Activated naive CD8-positive, alpha-beta T cell (primary cell): Measurements from ENCODE around the gene DALRD3.

Source experiments
- H3K27ac Mint-ChIP-seq: one replicate; pipeline ENCODE4 v1.8.0; 2021; ENCODE audit warnings: mixed read lengths
- H3K27me3 Mint-ChIP-seq: one replicate; pipeline ENCODE4 v1.8.0; 2021; ENCODE audit warnings: mixed read lengths
- H3K36me3 Mint-ChIP-seq: one replicate; pipeline ENCODE4 v1.8.0; 2021; ENCODE audit warnings: mixed read lengths
- H3K4me1 Mint-ChIP-seq: one replicate; pipeline ENCODE4 v1.8.0; 2021; ENCODE audit warnings: low read depth, mixed read lengths
- H3K4me3 Mint-ChIP-seq: one replicate; pipeline ENCODE4 v1.8.0; 2021; ENCODE audit warnings: mild to moderate bottlenecking, mixed read lengths
- H3K9me3 Mint-ChIP-seq: one replicate; pipeline ENCODE4 v1.8.0; 2021; ENCODE audit warnings: low read depth, mixed read lengths

The DALRD3 gene, protein sequence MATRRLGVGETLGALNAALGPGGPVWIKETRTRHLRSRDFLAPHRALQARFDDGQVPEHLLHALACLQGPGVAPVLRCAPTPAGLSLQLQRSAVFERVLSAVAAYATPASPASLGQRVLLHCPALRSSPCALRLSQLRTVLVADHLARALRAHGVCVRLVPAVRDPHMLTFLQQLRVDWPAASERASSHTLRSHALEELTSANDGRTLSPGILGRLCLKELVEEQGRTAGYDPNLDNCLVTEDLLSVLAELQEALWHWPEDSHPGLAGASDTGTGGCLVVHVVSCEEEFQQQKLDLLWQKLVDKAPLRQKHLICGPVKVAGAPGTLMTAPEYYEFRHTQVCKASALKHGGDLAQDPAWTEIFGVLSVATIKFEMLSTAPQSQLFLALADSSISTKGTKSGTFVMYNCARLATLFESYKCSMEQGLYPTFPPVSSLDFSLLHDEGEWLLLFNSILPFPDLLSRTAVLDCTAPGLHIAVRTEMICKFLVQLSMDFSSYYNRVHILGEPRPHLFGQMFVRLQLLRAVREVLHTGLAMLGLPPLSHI

DNA sequence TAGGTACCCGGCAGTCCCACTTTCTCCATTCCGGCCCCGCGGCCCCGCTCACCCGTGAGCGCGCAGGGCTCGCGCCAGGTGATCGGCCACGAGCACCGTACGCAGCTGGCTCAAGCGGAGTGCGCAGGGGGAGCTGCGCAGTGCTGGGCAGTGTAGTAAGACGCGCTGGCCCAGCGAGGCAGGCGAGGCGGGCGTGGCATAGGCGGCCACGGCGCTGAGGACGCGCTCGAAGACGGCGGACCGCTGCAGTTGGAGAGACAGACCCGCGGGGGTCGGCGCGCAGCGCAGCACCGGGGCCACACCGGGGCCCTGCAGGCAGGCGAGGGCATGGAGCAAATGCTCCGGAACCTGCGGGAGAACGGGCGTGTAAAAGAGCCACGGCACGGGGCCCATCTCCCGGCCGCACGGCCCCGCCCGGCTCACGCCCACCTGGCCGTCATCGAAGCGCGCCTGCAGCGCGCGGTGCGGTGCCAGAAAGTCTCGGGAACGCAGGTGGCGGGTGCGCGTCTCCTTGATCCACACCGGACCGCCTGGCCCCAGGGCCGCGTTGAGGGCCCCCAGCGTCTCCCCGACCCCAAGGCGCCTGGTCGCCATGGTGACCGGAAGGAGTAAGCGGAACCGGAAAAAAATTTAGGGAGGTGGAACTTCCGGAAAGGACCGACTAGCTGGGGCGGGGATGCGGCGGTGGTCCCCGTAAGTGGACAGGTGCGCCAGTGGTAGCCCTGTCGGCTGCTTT is at the start of gene DALRD3:
TSS of gene DALRD3 (minus strand) at position 610 of the 736 bp plus-strand sequence. CDS start at position 594, 16 bp downstream.
- H3K27me3 Mint-ChIP-seq, result no peaks in the 10 kb centered on the region
- peak within 1 kb of the TSS; percentile 85 for H3K27ac Mint-ChIP-seq
- peaks cover 2% of the 10 kb centered on the region for H3K36me3 Mint-ChIP-seq
- H3K9me3 Mint-ChIP-seq, result no peaks in the 10 kb centered on the region
- H3K4me3 Mint-ChIP-seq, result peak within 1 kb of the TSS; percentile 98
- peaks cover 23% of the 10 kb centered on the region for H3K4me1 Mint-ChIP-seq

DNA sequence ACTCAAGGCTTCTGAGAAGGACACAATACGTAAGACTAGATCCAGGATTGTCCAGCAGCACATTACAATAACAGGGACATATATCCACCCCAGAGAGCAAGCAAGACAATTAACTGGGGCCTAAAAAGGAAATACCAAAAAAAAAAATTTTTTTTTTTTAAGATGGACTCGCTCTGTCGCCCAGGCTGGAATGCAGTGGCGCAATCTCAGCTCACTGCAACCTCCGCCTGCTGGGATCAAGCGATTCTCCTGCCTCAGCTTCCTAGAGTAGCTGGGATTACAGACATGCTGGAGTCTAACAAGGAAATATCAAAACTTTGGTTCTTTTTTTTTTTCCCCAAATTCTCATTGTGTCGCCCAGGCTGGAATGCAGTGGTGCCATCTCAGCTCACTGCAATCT is 39.6 kb upstream of the DALRD3 start:
- no peak overlapping the region for H3K4me3 Mint-ChIP-seq
- H3K27ac Mint-ChIP-seq, result no peak overlapping the region
- H3K36me3 Mint-ChIP-seq, result peaks cover 4% of the 10 kb centered on the region
- peaks cover 6% of the 10 kb centered on the region for H3K4me1 Mint-ChIP-seq
- no peaks in the 10 kb centered on the region for H3K9me3 Mint-ChIP-seq
- H3K27me3 Mint-ChIP-seq, result no peaks in the 10 kb centered on the region

DNA sequence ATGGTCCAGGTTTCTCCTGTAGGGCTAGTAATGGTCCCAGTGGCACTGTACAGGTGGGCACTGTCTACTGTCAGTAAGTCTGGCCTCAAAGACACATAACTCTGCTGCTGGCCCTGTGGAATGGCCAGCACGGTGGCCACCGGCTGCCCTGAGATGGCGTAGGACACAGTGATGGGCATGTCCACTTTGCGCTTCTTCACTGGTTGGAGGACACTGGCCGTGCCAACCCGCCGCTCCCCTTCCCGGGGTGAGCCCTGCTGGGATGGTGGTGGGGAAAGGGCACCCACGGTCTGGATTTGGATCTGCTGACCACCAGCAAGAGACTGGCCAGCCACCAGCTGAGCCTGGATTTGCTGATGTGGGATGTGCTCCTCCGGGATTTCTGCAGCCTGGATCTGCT is 38.9 kb upstream of the DALRD3 start:
- H3K27me3 Mint-ChIP-seq, result no peaks in the 10 kb centered on the region

DNA sequence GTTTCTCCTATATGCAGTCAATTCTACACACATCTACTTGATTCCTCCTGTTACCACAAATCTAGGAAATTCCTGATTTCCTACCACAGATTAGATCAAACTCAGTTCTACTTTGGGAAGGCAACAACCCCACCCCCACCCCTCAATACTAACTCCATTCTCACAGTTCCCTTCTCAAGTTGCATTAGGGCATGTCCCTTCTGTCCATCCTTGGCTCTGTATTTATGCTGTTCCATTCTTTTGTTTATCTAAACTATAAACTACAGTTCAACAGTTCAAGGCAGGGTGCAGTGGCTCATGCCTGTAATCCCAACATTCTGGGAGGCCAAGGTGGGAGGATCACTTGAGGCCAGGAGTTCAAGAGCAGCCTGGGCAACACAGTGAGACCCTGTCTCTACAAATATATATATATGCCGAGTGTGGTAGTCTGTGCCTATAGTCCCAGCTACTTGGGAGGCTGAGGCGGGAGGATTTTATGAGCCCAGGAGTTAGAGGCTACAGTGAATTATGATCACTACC is 36.0 kb upstream of the DALRD3 start:
- H3K27me3 Mint-ChIP-seq, result no peaks in the 10 kb centered on the region
- peaks cover 12% of the 10 kb centered on the region for H3K36me3 Mint-ChIP-seq
- H3K27ac Mint-ChIP-seq, result peak overlapping the region; percentile 41
- H3K4me1 Mint-ChIP-seq, result peaks cover 18% of the 10 kb centered on the region
- no peak overlapping the region for H3K4me3 Mint-ChIP-seq
- no peaks in the 10 kb centered on the region for H3K9me3 Mint-ChIP-seq

More for the DNA sequence above, 38.9 kb upstream of the DALRD3 start:
- Mint-ChIP-seq H3K27ac (no peak overlapping the region), H3K4me1 (peaks cover 9% of the 10 kb centered on the region), H3K4me3 (no peak overlapping the region), H3K36me3 (peaks cover 7% of the 10 kb centered on the region), H3K9me3 (no peaks in the 10 kb centered on the region)

DNA sequence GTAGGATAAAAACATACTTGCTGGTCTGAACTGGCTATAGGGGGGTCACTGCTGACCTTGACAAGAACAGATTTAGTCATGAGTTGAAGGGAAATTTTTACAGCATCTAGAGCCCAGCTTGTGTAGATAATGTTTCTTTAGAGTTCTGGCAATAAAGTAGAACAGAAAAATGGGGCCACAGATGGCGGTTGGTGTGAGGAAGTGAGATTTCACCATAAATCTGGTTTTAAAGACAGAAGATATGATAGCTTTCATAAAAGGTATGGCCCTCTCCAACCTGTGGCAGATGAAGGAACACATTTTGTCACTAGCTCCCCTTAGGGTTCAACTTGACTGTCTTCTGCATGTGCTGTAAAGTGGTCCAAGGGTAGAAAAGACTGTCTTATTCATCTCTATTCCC is 35.2 kb upstream of the DALRD3 start:
- H3K9me3 Mint-ChIP-seq, result no peaks in the 10 kb centered on the region
- H3K4me3 Mint-ChIP-seq, result no peak overlapping the region
- H3K27ac Mint-ChIP-seq, result no peak overlapping the region
- H3K27me3 Mint-ChIP-seq, result no peaks in the 10 kb centered on the region
- H3K36me3 Mint-ChIP-seq, result peaks cover 12% of the 10 kb centered on the region
- H3K4me1 Mint-ChIP-seq, result peaks cover 18% of the 10 kb centered on the region

DNA sequence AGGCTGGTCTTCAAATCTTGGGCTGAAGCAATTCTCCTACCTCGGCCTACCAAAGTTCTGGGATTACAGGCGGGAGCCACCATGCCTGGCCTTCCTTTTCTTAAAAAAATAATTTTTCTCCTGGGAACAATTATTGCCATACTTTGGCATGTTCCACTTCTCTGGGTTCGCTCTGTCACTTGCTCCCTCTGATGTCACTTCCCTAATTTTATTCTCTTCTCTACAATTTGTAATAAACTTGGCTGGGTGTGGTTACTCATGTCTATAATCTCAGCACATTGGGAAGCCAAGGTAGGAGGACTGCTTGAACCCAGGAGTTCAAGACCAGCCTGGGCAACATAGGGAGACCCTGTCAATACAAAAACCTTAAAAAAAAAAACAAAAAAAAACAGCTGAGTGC is 16.9 kb upstream of the DALRD3 start:
- peaks cover 9% of the 10 kb centered on the region for H3K36me3 Mint-ChIP-seq

DNA sequence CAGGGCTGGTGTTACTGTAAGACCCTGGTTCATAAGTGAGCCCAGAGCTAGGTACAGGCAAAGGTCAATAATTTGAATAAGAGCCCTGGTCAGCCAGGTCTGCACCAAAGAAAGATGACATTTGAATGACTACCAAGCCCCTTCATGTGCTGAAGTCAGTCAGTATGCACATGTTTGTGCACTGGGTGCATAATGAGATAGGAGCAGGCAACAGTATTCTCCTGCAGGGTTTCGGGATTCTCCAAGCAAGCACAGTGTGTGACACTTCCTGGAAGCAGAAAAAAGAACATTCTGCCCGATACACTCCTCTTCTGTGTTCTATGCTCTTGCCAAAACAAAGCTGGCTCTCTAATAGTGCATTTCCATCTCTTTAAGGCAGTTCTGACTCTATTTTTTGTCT is 16.3 kb upstream of the DALRD3 start:
- no peaks in the 10 kb centered on the region for H3K27me3 Mint-ChIP-seq
- H3K4me1 Mint-ChIP-seq, result peaks cover 6% of the 10 kb centered on the region
- peaks cover 9% of the 10 kb centered on the region for H3K36me3 Mint-ChIP-seq
- H3K4me3 Mint-ChIP-seq, result no peak overlapping the region
- no peaks in the 10 kb centered on the region for H3K9me3 Mint-ChIP-seq
- no peak overlapping the region for H3K27ac Mint-ChIP-seq

More for the DNA sequence above, 16.9 kb upstream of the DALRD3 start:
- Mint-ChIP-seq H3K4me3 (no peak overlapping the region), H3K27ac (no peak overlapping the region), H3K27me3 (no peaks in the 10 kb centered on the region), H3K4me1 (peaks cover 1% of the 10 kb centered on the region), H3K9me3 (no peaks in the 10 kb centered on the region)

DNA sequence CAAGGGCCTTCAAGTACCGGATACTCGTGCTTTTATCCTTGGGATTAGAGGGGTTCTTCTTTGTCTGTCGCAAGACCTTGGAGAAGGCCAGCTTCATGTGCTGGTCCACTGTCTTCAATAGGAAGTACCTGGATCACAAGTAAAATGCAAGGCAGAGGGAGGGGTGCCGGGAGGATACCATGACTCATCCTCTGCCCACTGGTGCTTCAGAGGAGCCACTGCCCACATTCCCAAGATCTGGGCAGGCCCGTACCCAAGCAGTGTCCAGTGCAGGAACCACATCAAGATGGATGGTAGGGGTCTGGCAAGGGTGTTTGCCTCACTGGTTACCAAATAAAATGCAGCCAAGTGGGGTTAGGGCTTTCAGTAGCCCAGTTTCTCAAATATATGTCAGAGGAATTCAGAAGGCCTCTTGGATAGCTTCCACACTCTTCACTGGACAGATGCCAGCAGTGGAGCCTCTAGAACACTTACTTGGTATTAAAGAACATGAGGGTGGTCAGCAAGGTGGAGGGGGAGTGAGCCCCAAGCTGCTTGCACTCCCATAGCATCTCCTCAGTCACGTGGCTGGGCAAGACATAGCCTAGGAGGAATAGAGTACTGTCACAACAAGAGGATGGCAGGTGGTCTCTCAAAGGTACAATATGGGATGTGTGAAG is 14.4 kb upstream of the DALRD3 start:
- H3K27ac Mint-ChIP-seq, result peak overlapping the region; percentile 64
- H3K4me1 Mint-ChIP-seq, result peaks cover 20% of the 10 kb centered on the region
- no peaks in the 10 kb centered on the region for H3K9me3 Mint-ChIP-seq
- H3K27me3 Mint-ChIP-seq, result no peaks in the 10 kb centered on the region
- no peak overlapping the region for H3K4me3 Mint-ChIP-seq
- peaks cover 15% of the 10 kb centered on the region for H3K36me3 Mint-ChIP-seq

DNA sequence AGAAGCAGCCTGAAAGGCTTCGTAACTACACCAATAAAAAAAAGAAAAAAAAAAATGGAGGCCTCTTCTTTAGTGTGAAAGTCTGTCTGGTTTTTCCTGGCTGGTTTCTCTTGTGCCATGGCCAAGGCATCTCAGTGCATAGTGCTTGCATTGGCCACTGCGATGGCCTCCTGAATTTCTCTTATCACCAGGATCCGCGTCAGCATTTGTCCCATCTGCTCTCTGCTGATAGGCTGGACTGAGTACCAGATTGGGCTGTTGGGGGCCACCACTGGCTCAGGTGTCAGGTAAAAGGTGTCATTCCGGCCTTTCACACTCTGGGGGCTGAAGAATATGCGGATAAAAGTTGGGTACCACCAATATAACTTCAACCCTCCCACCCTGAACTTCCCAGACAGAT is 11.9 kb upstream of the DALRD3 start:
- Mint-ChIP-seq H3K27me3 (no peaks in the 10 kb centered on the region), H3K27ac (no peak overlapping the region), H3K4me1 (peaks cover 38% of the 10 kb centered on the region), H3K36me3 (peaks cover 22% of the 10 kb centered on the region), H3K4me3 (no peak overlapping the region), H3K9me3 (no peaks in the 10 kb centered on the region)

DNA sequence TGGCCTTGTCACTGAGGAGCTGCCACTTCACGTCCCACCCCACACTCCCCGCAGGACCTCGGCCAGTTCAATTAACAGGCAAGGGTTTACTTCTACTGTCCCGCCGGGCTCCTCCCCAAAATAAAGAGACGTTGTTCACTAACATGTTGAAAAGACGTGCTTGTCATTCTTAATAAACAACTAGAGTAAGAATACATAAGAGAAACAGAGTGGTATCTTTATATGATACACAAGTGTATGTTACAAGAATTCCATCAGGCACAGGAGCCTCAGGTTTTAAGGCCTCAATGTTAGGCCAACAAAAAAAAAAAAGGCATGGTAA is 11.1 kb upstream of the DALRD3 start:
- Mint-ChIP-seq H3K36me3 (peaks cover 20% of the 10 kb centered on the region), H3K27me3 (no peaks in the 10 kb centered on the region), H3K4me3 (peak overlapping the region; percentile 98), H3K27ac (peak overlapping the region; percentile 99), H3K9me3 (no peaks in the 10 kb centered on the region), H3K4me1 (peaks cover 38% of the 10 kb centered on the region)

DNA sequence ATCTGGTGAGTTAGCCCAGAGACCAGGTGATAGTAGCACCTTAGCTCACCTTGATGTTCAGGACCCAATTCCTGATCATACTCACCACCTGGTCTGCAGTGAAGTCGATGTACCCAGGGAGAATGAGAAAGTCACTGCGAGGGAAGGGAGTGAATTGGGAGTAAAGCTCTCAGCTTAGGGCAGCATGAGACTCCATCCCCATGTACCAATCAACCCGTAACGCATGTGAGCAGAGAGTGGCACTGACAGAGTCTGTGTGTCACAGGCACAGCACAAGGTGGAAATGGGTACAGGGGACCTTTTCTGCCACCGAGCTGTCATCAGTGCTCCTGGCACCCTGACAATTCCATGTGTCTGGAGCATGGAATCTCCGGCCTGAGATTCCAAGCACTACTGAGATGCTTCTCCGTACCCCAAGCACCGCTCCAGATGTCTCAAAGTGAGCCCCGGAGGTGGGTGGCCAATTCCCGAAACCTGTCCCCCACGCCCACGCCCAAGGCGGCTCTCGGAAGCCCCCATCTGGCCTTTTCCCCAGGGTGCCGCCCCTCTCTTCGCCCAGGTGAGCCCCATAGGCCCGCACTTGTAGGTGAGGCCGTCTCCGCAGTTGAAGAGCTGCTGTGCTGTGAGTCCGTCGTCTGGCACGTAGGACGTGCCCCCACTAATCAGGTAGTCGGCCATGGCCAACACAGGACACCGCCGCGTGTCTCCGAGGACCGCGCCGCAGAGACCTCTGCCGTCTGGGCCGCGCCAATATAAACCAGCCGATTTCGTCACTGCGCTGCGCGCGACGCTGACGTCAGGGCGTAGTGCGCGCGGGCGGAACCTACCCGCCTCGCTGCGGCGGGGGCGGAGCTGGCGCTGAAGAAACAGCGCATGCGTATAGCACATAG is 10.5 kb upstream of the DALRD3 start, which contains the start of gene IMPDH2:
TSS of gene IMPDH2 (minus strand) at position 726 of the 890 bp plus-strand sequence. CDS start at position 678, 48 bp downstream.
- Mint-ChIP-seq H3K36me3 (peaks cover 20% of the 10 kb centered on the region), H3K9me3 (no peaks in the 10 kb centered on the region), H3K27ac (peak within 1 kb of the TSS; percentile 99), H3K4me1 (peaks cover 43% of the 10 kb centered on the region), H3K4me3 (peak within 1 kb of the TSS; percentile 98), H3K27me3 (no peaks in the 10 kb centered on the region)

DNA sequence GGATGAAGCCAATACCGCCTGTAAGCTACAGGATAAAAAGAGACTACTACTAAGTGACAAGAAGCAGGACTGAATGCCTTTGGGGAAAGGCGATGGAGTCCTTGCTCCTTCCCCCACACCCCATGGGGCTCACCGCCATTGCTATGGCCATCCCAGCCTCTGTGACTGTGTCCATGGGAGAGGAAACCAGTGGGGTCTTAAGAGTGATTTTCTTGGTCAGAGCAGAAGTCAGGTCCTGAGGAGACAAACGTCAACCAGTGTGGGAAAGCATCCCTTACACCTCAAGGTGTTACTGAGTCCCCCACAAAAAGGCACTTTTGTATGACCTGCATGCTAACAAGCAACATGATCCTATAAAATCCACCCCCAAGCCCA is 9.9 kb upstream of the DALRD3 start:
- Mint-ChIP-seq H3K36me3 (peaks cover 20% of the 10 kb centered on the region), H3K4me3 (peak overlapping the region; percentile 98), H3K27ac (peak overlapping the region; percentile 99), H3K27me3 (no peaks in the 10 kb centered on the region), H3K4me1 (peaks cover 48% of the 10 kb centered on the region), H3K9me3 (no peaks in the 10 kb centered on the region)

DNA sequence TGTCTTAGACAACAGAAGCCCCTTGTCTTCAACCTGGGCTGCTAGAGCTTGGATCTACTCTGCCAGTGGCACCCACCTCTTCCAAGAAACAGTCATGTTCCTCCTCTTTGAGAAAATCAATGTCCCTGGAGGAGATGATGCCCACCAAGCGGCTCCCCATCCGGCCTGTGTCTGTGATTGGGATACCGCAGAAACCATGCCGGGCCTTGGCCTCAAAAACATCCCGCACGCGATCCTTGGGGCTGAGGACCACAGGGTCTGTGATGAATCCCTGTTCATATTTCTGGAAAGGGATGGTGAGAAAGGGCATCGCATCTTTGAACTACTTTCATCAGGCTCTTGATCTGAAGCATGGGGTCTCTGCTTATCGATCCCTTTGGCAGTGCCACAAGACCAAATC is 9.3 kb upstream of the DALRD3 start:
- no peaks in the 10 kb centered on the region for H3K9me3 Mint-ChIP-seq
- no peaks in the 10 kb centered on the region for H3K27me3 Mint-ChIP-seq
- peaks cover 22% of the 10 kb centered on the region for H3K36me3 Mint-ChIP-seq
- H3K4me3 Mint-ChIP-seq, result peak overlapping the region; percentile 98
- H3K4me1 Mint-ChIP-seq, result peaks cover 53% of the 10 kb centered on the region
- H3K27ac Mint-ChIP-seq, result peak overlapping the region; percentile 99

DNA sequence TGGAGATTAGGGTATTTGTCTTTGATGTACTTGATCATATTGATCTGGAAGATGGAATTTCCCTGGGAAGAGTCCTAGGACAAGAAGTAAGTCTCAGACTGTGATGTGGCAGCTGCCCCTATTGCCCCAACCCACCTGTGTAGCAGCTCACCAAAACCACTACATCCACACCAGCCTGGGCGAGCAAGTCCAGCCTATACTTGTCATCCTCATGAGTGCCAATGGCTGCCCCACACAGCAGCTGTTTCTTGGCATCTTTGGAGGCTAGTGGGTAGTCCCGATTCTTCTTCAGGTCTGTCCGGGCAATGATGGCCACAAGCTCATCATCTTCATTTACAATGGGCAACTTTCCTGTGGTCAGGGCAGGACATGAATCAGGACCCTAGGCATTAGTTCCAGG is 8.2 kb upstream of the DALRD3 start:
- Mint-ChIP-seq H3K27ac (peak overlapping the region; percentile 84), H3K27me3 (no peaks in the 10 kb centered on the region), H3K4me3 (peak overlapping the region; percentile 84), H3K36me3 (peaks cover 18% of the 10 kb centered on the region), H3K9me3 (no peaks in the 10 kb centered on the region), H3K4me1 (peaks cover 53% of the 10 kb centered on the region)
